ENCODE data around the gene CCDC40.

The CCDC40 gene

DNA sequence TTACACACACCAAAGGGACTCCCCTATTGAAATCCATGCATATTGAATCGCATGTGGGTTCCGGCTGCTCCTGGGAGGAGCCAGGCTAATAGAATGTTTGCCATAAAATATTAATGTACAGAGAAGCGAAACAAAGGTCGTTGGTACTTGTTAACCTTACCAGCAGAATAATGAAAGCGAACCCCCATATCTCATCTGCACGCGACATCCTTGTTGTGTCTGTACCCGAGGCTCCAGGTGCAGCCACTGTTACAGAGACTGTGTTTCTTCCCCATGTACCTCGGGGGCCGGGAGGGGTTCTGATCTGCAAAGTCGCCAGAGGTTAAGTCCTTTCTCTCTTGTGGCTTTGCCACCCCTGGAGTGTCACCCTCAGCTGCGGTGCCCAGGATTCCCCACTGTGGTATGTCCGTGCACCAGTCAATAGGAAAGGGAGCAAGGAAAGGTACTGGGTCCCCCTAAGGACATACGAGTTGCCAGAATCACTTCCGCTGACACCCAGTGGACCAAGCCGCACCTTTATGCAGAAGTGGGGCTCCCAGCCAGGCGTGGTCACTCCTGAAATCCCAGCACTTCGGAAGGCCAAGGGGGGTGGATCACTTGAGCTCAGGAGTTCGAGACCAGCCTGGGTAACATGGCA lies 67.1 kb downstream of the CCDC40 start:
- no peak for DNase-seq

DNA sequence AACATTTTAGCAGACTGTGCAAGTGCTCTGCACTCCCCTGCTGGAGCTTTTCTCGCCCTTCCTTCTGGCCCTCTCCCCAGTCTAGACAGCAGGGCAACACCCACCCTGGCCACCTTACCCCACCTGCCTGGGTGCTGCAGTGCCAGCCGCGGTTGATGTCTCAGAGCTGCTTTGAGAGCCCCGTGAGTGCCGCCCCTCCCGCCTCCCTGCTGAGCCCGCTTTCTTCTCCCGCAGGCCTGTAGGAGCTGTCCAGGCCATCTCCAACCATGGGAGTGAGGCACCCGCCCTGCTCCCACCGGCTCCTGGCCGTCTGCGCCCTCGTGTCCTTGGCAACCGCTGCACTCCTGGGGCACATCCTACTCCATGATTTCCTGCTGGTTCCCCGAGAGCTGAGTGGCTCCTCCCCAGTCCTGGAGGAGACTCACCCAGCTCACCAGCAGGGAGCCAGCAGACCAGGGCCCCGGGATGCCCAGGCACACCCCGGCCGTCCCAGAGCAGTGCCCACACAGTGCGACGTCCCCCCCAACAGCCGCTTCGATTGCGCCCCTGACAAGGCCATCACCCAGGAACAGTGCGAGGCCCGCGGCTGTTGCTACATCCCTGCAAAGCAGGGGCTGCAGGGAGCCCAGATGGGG lies 68.0 kb downstream of the CCDC40 start:
- DNase-seq, result no peak

DNA sequence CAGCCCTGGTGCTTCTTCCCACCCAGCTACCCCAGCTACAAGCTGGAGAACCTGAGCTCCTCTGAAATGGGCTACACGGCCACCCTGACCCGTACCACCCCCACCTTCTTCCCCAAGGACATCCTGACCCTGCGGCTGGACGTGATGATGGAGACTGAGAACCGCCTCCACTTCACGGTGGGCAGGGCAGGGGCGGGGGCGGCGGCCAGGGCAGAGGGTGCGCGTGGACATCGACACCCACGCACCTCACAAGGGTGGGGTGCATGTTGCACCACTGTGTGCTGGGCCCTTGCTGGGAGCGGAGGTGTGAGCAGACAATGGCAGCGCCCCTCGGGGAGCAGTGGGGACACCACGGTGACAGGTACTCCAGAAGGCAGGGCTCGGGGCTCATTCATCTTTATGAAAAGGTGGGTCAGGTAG lies 68.5 kb downstream of the CCDC40 start:
- no peak for DNase-seq

DNA sequence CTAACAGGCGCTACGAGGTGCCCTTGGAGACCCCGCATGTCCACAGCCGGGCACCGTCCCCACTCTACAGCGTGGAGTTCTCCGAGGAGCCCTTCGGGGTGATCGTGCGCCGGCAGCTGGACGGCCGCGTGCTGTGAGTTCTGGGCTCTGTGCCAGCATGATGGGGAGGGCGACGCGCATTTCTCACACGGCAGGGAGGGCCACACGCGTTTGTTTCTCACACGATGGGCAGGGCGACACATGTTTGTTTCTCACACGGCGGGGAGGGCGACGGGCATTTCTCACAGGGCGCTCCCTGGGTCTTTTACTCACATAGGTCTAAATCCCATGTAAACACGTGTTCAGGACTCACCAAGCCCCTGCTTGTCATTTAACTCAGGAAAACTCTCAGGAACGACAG lies 69.3 kb downstream of the CCDC40 start:
- no peak for DNase-seq

DNA sequence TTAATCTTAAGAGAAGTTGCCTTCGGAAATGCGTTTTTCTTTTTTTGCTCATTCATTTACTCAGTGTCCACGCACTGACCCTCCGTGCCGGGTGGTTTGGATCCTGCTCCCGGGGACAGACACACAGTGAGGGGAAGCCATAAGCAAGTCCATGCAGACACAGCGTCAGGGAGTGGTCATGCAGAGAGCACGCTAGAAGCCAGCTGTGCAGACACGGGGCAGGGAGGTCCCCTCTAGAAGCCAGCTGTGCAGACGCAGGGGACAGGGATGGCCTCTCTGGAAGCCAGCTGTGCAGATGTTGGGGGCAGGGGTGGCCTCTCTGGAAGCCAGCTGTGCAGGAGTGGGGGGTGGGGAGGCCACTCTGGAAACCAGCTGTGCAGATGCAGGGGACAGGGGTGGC lies 69.7 kb downstream of the CCDC40 start:
- DNase-seq, result no peak

DNA sequence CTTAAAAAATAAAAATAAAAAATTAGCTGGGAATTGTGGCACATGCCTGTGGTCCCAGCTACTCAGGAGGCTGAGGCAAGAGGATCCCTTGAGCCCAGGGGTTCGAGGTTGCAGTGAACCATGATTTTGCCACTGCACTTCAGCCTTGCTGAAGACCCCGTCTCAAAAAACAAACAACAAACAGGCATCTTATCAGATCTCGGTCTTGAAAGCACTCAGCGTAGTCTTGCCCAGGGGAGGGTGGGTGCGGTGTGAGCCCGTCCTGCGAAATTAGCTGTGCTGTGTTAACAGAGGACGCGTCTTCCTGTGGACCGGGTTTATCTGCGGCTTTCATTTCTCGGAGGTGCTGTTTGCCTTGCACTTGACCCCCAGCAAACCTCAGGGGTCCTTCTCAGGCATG lies 70.3 kb downstream of the CCDC40 start:
- DNase-seq, result no peak

DNA sequence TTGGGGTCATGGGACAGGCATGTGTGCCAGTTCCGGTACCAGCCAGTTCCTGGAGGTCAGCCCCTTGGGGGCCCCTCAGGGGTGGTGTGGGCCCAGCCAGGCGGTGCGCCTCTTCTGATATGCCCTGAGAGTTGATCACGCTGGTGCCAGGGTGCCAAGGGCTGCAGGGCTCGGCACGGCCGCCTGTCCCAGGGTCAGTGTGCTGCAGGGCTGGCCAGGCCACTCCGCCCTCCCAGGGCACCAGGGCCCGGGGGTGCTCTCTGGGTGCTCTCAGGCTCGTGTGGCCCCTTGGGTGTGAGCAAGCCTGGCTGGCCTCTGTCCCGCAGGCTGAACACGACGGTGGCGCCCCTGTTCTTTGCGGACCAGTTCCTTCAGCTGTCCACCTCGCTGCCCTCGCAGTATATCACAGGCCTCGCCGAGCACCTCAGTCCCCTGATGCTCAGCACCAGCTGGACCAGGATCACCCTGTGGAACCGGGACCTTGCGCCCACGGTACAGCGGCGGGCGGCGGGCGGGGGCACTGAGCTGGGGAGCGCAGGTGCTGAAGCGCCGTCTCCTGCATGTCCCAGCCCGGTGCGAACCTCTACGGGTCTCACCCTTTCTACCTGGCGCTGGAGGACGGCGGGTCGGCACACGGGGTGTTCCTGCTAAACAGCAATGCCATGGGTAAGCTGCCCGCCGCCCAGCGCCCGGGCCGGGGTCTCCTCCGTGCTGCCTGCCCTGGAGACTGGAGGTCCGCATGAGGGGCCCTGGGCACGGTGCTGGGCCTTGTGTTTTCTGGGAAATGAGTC lies 71.0 kb downstream of the CCDC40 start:
- no peak for DNase-seq

DNA sequence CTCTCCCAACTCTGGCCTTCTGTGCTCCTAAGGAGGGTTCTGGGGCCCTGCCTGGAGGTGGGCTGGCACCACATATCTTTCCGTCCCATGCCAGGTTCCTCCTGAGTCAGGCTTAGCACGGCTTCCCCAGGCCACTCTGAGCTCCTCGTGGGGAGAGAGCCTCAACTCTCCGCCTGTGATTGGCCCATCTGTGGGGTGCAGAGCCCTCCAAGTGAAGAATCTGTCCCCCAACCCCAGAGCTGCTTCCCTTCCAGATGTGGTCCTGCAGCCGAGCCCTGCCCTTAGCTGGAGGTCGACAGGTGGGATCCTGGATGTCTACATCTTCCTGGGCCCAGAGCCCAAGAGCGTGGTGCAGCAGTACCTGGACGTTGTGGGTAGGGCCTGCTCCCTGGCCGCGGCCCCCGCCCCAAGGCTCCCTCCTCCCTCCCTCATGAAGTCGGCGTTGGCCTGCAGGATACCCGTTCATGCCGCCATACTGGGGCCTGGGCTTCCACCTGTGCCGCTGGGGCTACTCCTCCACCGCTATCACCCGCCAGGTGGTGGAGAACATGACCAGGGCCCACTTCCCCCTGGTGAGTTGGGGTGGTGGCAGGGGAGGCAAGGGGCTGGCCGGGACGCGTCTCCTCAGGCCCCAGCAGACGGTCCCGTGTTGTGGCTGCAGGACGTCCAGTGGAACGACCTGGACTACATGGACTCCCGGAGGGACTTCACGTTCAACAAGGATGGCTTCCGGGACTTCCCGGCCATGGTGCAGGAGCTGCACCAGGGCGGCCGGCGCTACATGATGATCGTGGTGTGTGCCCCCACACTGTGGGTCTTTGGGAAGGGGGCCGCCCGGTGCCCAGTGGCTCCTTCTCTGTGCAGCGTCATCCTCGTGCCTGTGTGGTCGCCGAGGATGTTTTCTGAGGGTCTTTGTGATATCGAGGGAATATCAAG lies 71.9 kb downstream of the CCDC40 start:
- DNase-seq, result no peak

DNA sequence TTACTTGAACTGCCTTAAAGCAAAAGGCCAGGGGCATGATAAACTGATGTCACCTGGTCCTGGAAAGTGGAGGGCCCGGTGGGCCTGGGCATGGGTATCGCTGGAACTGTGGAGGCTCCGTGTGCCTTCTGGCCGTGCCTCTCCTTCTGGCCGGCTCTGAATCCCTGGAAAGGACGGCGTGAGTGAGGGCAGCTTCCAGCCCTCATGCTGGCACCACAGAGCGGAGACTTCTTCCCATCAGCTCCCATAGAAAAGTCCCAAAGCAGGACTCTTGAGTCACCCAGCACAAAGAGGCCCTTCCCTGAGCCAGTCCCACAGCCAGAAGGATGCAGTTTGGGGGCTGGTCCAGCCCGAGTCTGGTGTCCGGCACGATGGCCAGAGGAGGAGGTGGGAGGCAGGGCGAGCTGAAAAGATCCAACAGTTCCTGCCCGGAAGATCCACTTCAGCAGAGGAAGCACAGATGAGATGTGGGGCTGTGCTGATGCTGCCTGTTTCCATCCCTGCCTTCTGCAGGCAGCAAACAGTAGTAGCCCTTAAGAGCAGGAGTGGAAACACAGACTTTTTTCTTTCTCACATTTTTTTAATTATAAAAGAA lies 72.7 kb downstream of the CCDC40 start:
- DNase-seq, result no peak

DNA sequence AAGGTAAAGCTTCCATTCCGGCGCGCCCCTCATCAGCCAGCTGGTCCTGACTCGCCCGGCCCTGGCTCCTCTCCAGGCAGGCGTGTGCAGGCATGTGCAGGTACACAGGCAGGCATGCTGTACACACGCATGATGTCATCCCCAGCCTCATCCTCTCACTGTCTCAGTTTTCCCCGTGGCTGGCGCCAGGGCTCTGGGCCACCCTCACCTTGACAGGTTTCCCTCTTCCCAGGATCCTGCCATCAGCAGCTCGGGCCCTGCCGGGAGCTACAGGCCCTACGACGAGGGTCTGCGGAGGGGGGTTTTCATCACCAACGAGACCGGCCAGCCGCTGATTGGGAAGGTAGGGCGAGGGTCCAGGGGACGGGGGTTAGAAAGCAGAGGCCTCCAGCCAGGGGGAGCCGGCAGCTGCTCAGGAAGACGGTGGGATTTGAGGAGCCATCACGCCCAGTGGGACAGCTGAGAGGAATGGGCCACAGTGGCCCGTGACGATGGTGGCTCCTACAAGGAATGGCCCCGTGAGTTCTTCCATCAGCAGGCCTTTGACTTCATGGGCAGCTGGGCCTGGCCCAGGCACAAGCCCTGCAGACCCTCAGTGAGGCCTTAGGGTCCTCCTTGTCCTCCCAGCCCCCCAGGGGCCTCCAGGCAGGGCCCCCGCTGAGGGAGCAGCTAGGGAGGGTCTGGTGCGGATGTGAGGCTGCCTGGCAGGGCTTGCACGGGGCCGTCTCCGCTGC lies 73.4 kb downstream of the CCDC40 start:
- DNase-seq, result no peak

DNA sequence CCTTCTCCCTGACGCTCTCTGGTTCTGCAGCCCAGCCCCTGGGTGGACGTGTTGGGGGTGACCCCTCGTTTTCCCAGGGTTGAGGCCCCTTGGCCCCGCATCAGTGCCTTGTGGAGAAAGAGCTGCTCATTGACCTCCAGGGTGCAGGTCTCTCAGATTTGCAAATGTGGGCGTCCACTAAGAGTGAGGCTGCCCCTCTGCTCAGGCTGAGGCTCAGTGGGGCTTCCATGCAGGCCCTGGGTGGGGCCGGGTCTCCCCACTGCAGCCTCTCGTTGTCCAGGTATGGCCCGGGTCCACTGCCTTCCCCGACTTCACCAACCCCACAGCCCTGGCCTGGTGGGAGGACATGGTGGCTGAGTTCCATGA lies 74.0 kb downstream of the CCDC40 start:
- no peak for DNase-seq

DNA sequence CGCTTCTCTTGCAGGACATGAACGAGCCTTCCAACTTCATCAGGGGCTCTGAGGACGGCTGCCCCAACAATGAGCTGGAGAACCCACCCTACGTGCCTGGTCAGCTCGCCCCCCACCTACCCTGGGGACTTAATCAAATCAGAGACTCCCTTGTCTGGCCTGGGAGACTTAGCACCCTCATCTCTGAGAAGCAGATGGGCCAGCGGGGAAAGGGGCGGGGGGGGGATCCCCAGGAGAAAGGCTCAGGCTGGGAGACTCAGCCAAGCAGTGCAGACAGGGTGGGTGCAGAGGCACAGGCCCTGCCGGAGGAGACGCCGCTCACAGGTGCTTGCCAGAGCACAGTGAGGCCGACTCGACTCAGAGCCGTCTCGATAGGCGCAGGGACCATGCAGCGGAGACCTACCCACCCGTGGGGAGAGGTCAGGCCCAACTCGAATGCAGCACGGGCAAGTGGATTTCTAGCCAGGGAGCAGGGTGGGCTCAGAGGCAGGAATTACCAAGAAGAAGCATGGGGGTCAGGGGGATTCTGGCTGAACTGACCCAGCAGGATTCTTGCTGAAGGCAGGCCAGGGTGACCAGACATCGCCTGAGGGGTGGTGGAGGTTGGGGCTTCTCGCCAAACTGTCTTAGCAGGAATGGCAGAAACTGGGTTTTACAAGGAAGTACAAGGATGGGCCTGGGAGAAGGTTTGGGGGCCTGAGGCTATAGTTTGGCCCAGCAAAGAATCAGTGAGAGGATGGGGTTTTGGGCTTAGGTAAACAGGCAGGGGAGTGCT lies 74.7 kb downstream of the CCDC40 start:
- no peak for DNase-seq

DNA sequence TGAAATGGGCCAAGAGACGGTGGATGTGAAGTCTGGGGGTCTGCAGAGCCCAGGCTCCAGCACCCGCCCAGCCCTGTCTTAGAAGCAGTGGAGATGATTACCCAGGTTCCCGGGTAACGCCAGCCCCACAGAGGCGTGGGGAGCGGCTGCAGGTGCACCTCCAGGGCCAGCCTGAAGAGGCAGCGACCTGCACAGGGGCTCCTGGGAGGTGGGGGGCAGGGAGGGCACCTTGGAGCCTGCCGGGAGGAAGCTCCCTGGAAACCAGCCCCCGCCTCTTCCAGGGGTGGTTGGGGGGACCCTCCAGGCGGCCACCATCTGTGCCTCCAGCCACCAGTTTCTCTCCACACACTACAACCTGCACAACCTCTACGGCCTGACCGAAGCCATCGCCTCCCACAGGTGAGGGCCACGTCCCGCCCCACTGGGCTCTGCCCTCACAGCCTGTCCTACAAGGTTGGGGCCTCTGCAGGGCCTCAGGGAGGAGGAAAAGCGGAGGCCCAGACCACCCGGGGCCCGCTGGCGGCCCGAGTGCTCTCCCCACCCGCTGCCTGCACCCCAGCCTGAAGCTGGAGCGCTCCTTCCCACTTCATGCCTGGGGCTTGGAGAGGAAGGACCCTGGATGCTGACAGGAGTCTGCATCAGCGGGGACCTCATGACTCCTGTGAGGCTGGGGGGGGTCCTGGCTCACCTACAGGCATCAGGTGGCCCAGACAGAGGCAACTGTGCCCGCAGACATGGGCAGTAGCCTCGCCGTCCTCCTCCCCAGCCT lies 75.4 kb downstream of the CCDC40 start:
- DNase-seq, result no peak

DNA sequence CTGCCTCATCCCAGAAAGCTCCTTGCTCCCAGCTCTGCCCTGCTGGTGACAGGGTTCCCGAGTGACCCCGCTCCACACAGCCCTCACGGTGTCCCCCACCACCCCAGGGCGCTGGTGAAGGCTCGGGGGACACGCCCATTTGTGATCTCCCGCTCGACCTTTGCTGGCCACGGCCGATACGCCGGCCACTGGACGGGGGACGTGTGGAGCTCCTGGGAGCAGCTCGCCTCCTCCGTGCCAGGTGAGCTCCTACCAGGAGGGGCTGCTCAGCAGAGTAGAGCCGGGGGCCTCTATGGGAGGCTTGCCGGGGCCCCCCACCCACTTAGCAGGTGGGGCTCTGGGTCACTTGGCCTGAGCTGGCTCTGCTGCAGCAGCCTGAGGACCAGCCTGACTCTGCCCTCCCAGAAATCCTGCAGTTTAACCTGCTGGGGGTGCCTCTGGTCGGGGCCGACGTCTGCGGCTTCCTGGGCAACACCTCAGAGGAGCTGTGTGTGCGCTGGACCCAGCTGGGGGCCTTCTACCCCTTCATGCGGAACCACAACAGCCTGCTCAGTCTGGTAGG lies 76.1 kb downstream of the CCDC40 start:
- DNase-seq, result no peak

DNA sequence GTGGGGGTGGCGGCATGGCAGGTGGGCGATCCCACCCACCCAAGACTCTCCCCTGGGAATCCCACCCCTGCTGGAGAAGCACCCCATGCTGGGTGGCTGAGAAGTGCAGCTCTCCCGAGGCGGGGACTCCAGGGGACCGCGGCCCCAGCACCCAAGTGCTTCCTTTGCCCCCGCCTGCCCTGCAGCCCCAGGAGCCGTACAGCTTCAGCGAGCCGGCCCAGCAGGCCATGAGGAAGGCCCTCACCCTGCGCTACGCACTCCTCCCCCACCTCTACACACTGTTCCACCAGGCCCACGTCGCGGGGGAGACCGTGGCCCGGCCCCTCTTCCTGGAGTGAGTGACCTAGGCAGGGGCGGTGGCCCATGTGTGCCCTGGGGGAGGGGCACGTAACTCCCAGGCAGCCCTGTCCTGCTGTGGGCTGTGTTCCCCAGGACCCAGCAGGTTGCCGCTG lies 76.6 kb downstream of the CCDC40 start:
- no peak for DNase-seq

DNA sequence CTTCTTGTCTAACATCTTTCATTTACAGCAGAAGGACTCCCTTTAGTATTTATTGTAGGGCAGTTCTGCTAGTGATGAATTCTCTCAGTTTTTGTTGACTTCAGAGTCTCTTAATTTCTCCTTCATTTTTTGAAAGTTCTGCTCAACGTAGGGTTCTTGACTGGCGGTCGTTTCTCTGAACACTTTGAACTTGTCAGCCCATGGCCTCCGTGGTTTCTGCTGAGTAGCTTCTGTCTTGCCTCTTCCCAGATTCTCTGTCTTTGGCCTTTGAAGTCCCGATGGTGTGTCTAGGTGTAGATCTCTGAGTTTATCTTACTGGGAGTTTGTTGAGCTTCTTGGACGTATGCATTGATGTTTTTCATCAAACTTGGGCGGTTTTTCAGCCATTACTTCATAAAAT lies 78.3 kb downstream of the CCDC40 start:
- no peak for DNase-seq

DNA sequence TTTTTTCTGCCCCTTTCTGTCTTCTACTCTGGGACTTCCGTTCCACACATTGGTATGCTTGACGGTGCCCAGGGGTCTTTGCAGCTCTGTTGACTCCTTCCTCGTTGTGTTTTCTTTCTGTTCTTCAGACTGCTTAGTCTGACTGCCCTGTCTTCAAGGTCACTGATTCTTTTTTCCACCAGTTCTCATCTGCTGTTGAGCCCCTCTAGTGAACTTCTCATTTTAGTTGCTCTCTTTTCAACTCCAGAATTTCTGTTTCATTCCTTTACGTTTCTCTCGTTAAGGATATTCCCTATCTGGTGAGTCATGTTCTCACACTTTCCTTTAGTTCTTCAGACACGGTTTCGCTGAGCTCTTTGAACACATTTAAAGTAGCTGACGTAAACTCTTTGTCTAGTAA lies 78.7 kb downstream of the CCDC40 start:
- DNase-seq, result no peak

DNA sequence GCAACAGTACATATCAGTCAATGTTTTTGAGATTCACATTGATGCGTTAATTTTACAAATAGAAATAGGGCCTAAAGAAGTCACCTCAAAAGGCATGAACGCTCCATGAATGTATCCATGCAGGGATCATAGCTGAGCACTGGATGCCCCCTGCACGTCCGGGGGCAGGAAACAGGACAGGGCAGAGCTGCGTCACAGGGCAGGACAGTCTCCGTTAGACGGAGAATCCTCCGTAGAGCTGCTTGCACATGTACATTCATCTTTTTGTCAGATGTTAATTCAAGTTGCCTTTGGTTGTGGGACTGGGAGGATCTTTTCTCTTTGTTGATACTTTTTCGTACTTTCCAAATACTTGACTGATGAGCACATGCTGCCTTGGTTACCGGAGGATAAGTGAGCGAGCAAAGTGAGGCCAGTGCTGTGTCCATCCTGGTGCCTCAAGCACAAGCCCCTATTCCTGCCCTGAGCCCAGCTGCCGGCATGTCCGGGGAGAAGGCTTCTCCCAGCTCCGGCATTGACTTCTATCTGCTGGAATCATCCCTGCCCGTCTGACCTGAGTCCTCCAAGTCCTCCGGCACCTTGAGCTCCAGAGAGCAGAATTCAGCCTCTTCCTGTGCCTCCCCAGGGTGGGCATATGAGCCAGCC lies 80.0 kb downstream of the CCDC40 start:
- no peak for DNase-seq

DNA sequence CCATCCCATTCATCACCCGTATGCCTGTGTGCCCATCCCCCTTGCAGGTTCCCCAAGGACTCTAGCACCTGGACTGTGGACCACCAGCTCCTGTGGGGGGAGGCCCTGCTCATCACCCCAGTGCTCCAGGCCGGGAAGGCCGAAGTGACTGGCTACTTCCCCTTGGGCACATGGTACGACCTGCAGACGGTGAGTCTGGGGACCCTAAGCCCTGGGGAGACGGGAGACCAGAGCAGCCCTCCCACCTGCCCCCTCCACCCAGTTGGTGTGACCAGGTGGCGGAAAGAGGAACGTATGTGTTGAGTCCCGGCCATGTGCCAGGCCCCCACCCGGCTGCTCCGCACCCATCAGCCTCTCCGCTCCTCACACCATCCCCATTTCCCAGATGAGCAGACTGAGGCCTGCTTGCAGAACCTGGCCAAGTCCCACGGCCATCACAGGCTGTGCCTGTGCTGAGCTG lies 80.5 kb downstream of the CCDC40 start:
- DNase-seq, result no peak

Measured in activated T-cell treated with anti-CD3 and anti-CD28 coated beads, Interleukin-2, amount 50 U/mL, for 48 hours (primary cell).